ENCODE data around the gene CCDC107.

GRCh38 chr9:35649431-35650340 lies 8.4 kb upstream of the CCDC107 start:
- TF ChIP-seq ZNF20 (CRISPR knock-in tag; IDR thresholded peaks at IDR 0.05) (no peak), TIGD3 (CRISPR knock-in tag; IDR thresholded peaks at IDR 0.05; ENCODE audit: borderline replicate concordance) (no peak), TOPORS (CRISPR knock-in tag; IDR thresholded peaks at IDR 0.05) (no peak), POLR2A (IDR thresholded peaks at IDR 0.05; ENCODE audit: insufficient read depth in 1 of 2, low read depth in 2 of 2, low read length in 2 of 2) (no peak), ZEB1 (IDR thresholded peaks at IDR 0.05; ENCODE audit: insufficient replicate concordance, low read depth) (no peak), NFE2 (CRISPR knock-in tag; IDR thresholded peaks at IDR 0.05) (no peak), CHD2 (IDR thresholded peaks at IDR 0.05; ENCODE audit: low read depth, low read length) (no peak), TAF1 (CRISPR knock-in tag; IDR thresholded peaks at IDR 0.05) (no peak), ZC3H4 (CRISPR knock-in tag; IDR thresholded peaks at IDR 0.05; ENCODE audit: borderline replicate concordance) (no peak), HOXA9 (CRISPR knock-in tag; IDR thresholded peaks at IDR 0.05; ENCODE audit: borderline replicate concordance) (no peak)
